Keratinocyte (primary cell): ENCODE measurements around the gene CEP131. TPM values are rescaled to one million over a fixed set of nuclear protein-coding genes. Genes with fewer than 3 reads are reported as not detected.

Experiments used
- DNase-seq: peaks from one replicate; pipeline ENCODE4 v3.0.0-alpha.2; 2011; ENCODE audit warnings: low read depth, missing footprints, low spot score
- FAIRE-seq: peaks from 2 replicates; lab custom pipeline; 2011; peaks lifted over from hg19 to GRCh38; lab: Jason Lieb, UNC
- H2AFZ ChIP-seq: 2 replicates; pipeline ENCODE4 v1.6.0; 2012; ENCODE audit warnings: low read length, control low read depth, inconsistent platforms; ENCODE audit not compliant: control insufficient read depth
- H3K27ac ChIP-seq: 2 replicates; pipeline ENCODE4 v1.5.1; 2011; ENCODE audit warnings: low read length; ENCODE audit not compliant: control insufficient read depth, insufficient read depth
- H3K27me3 ChIP-seq: 3 replicates; pipeline ENCODE4 v1.6.0; 2011; ENCODE audit warnings: low read length; ENCODE audit not compliant: control insufficient read depth, insufficient read depth; ENCODE audit errors: extremely low read depth
- H3K36me3 ChIP-seq, 2 experiments: 2 replicates in 1 of 2; 3 replicates in 1 of 2; pipeline ENCODE4 v1.5.1; 2011; ENCODE audit warnings: low read length in 2 of 2, mild to moderate bottlenecking in 1 of 2; ENCODE audit not compliant: control insufficient read depth in 2 of 2, insufficient read depth in 2 of 2; ENCODE audit errors: extremely low read depth in 1 of 2
- H3K4me1 ChIP-seq: 3 replicates; pipeline ENCODE4 v1.5.1; 2011; ENCODE audit warnings: low read length; ENCODE audit not compliant: control insufficient read depth, insufficient read depth; ENCODE audit errors: extremely low read depth
- H3K4me2 ChIP-seq: 3 replicates; pipeline ENCODE4 v1.6.0; 2011; ENCODE audit warnings: low read depth, low read length; ENCODE audit not compliant: control insufficient read depth, insufficient read depth; ENCODE audit errors: extremely low read depth
- H3K4me3 ChIP-seq, 3 experiments: fragments of 200-600 bp in 1 of 3; sonication (generic) in 1 of 3; 2 replicates in 2 of 3; 3 replicates in 1 of 3; pipeline ENCODE4 v1.5.1; 2011 to 2016; ENCODE audit warnings: low read length in 3 of 3, mild to moderate bottlenecking in 3 of 3, control low read depth in 2 of 3, inconsistent platforms in 1 of 3, low read depth in 1 of 3, mixed read lengths in 1 of 3, mixed run types in 1 of 3, moderate library complexity in 1 of 3; ENCODE audit not compliant: control insufficient read depth in 2 of 3, insufficient read depth in 2 of 3; ENCODE audit errors: extremely low read depth in 1 of 3
- H3K79me2 ChIP-seq: 2 replicates; pipeline ENCODE4 v1.6.0; 2012; ENCODE audit warnings: low read length; ENCODE audit not compliant: control insufficient read depth, insufficient read depth
- H3K9ac ChIP-seq: 3 replicates; pipeline ENCODE4 v1.6.0; 2011; ENCODE audit warnings: low read length; ENCODE audit not compliant: control insufficient read depth, insufficient read depth; ENCODE audit errors: extremely low read depth
- H3K9me1 ChIP-seq: 3 replicates; pipeline ENCODE4 v1.6.0; 2011; ENCODE audit warnings: low read length; ENCODE audit not compliant: control insufficient read depth, insufficient read depth; ENCODE audit errors: extremely low read depth
- H3K9me3 ChIP-seq: 2 replicates; pipeline ENCODE4 v1.5.1; 2012; ENCODE audit warnings: low read depth, low read length; ENCODE audit not compliant: control insufficient read depth
- H4K20me1 ChIP-seq: 3 replicates; pipeline ENCODE4 v1.6.0; 2011; ENCODE audit warnings: low read length; ENCODE audit not compliant: control insufficient read depth, insufficient read depth; ENCODE audit errors: extremely low read depth
- EZH2 ChIP-seq: IDR thresholded peaks from one replicate; pipeline ENCODE4 v1.6.1; 2012; ENCODE audit warnings: inconsistent platforms, mild to moderate bottlenecking, low read length, moderate library complexity
- dilution Hi-C: fragments of 300-500 bp; cut with MboI; formaldehyde crosslinking; loops from one replicate; pipeline ENCODE4 v1.7.0; 2020; ENCODE audit warnings: low sequenced_read_pairs; ENCODE audit not compliant: extremely low pct_ligation_motif_present
- polyA plus RNA-seq, 5 experiments: library from polyadenylated mRNA; depleted of rRNA in 3 of 5; stranded (reverse) in 3 of 5; stranded (forward) in 1 of 5; unstranded in 1 of 5; fragments of >200 nt; gene quantifications; 1 replicate in 1 of 5; 2 replicates in 3 of 5; 3 replicates in 1 of 5; pipeline versions ENCODE4 v1.2.1 to v1.2.3, GENCODE V29; 2011 to 2012; ENCODE audit warnings: missing spikeins in 2 of 5, low read depth in 1 of 5, low replicate concordance in 1 of 5
- TF ChIP-seq, protein P1 (sequence below), 3 experiments: IDR thresholded peaks in 1 of 3; conservative IDR thresholded peaks in 1 of 3; optimal IDR thresholded peaks in 1 of 3; 2 replicates in 2 of 3; 3 replicates in 1 of 3; pipeline versions ENCODE3 to v1.5.1; 2011; ENCODE audit warnings: low read length in 3 of 3, mild to moderate bottlenecking in 3 of 3, moderate library complexity in 2 of 3, control low read depth in 1 of 3, inconsistent platforms in 1 of 3; ENCODE audit not compliant: insufficient read depth in 2 of 3; ENCODE audit errors: extremely low read depth in 1 of 3

The CEP131 gene
- polyA plus RNA-seq, 1 donor (not counting 4 experiments of a cell fraction or from before 2014, with no cell fraction given): 2.6 TPM

DNA sequence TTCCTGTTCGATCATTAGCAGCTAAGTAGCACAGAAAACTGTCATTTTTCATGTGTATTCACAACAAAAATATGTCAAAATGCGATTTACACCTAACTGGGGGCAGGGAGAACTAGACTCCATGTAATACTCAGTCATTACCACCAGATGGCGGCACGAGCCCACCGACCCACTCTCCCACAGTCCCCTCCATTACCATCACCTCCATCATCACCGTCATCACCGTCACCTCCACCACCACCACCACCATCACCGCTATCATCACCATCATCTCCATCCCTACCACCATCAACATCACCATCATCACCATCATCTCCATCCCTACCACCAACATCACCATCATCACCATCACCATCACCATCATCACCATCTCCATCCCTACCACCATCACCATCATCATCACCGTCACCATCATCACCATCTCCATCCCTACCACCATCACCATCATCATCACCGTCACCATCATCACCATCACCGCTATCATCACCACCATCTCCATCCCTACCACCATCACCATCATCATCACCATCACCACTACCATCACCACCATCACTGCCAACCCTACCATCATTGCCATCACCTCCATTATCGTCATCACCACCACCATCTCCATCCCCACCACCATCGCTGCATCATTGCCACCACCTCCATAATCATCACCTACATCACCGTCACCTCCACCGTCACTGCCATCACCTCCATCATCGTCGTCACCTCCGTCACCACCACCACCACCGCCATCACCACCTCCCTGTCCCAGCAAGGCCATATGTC lies 30.8 kb upstream of the CEP131 start:
- H3K36me3 ChIP-seq: peaks cover 12 to 27% of the 10 kb centered on the region in 2 experiments
- TF ChIP-seq, protein P1, sequence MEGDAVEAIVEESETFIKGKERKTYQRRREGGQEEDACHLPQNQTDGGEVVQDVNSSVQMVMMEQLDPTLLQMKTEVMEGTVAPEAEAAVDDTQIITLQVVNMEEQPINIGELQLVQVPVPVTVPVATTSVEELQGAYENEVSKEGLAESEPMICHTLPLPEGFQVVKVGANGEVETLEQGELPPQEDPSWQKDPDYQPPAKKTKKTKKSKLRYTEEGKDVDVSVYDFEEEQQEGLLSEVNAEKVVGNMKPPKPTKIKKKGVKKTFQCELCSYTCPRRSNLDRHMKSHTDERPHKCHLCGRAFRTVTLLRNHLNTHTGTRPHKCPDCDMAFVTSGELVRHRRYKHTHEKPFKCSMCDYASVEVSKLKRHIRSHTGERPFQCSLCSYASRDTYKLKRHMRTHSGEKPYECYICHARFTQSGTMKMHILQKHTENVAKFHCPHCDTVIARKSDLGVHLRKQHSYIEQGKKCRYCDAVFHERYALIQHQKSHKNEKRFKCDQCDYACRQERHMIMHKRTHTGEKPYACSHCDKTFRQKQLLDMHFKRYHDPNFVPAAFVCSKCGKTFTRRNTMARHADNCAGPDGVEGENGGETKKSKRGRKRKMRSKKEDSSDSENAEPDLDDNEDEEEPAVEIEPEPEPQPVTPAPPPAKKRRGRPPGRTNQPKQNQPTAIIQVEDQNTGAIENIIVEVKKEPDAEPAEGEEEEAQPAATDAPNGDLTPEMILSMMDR (optimal IDR thresholded peaks at IDR 0.05 in 1 of 3, IDR thresholded peaks at IDR 0.05 in 1 of 3, conservative IDR thresholded peaks at IDR 0.05 in 1 of 3; ENCODE audit: extremely low read depth in 1 of 3, insufficient read depth in 2 of 3, low read length in 3 of 3): peak; percentile 71 to 96 (median 75)
- no peak for TF ChIP-seq EZH2
- DNase-seq (no peak), FAIRE-seq (peak; percentile 86)
- H3K9me3 ChIP-seq: no peaks in the 10 kb centered on the region
- H2AFZ ChIP-seq: no peak overlapping the region
- peaks cover 14% of the 10 kb centered on the region for H3K4me1 ChIP-seq
- peaks cover 12% of the 10 kb centered on the region for H4K20me1 ChIP-seq
- peaks cover 4% of the 10 kb centered on the region for H3K79me2 ChIP-seq
- no peak overlapping the region for H3K4me2 ChIP-seq
- no peak overlapping the region for H3K27ac ChIP-seq
- H3K9me1 ChIP-seq: no peaks in the 10 kb centered on the region
- no peak overlapping the region for H3K9ac ChIP-seq
- dilution Hi-C loops: no loop called here
- no peak overlapping the region for H3K4me3 ChIP-seq
- no peaks in the 10 kb centered on the region for H3K27me3 ChIP-seq

DNA sequence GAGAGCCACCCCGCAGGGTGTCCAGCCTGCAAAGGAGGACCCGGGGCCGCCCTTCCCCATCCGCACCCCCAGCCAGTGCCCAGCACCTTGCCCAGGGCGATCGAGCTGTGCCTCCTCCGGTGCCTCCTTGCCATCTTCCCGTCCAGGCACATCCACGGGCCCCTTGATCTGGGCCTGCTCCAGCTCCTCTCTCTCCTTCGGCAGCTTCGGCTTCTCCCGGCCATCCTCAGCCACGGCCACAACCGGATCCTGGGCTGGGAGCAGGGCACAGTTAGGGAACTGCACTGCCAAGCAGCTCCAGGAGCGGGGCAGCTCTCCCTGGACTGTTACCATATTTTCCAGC lies 30.2 kb upstream of the CEP131 start:
- H3K4me2 ChIP-seq: no peak overlapping the region
- dilution Hi-C loops: no loop called here

More for the DNA sequence above, 30.2 kb upstream of the CEP131 start:
- Histone ChIP-seq H3K9ac (no peak overlapping the region), H3K9me3 (no peaks in the 10 kb centered on the region), H3K79me2 (peaks cover 4% of the 10 kb centered on the region), H3K4me3 (no peak overlapping the region), H4K20me1 (peaks cover 12% of the 10 kb centered on the region), H3K4me1 (peaks cover 14% of the 10 kb centered on the region), H3K36me3 (peaks cover 12 to 22% of the 10 kb centered on the region in 2 experiments), H3K27me3 (no peaks in the 10 kb centered on the region), H3K27ac (no peak overlapping the region), H2AFZ (no peak overlapping the region), H3K9me1 (no peaks in the 10 kb centered on the region)
- no peak for TF ChIP-seq EZH2
- TF ChIP-seq, protein P1 (optimal IDR thresholded peaks at IDR 0.05 in 1 of 3, IDR thresholded peaks at IDR 0.05 in 1 of 3, conservative IDR thresholded peaks at IDR 0.05 in 1 of 3; ENCODE audit: extremely low read depth in 1 of 3, insufficient read depth in 2 of 3, low read length in 3 of 3): no peak
- DNase-seq: no peak
- no peak for FAIRE-seq
